NOMO-1 treated with DMSO at 0.1 percent for 48 hours (cell line): ENCODE data around the gene LDB3.

Experiments
- DNase-seq: peaks from one replicate; lab custom pipeline; 2025; ENCODE audit not compliant: unreplicated experiment; lab: John Stamatoyannopoulos, UW

LDB3 gene

GRCh38 chr10:86663576-86664339 is 4.6 kb upstream of the LDB3 start:
- no peak for DNase-seq

- no peak for DNase-seq
Observed at GRCh38 chr10:86664341-86665217, 3.7 kb upstream of the LDB3 start.

GRCh38 chr10:86665218-86665607 is 3.1 kb upstream of the LDB3 start:
- DNase-seq: no peak

DNA sequence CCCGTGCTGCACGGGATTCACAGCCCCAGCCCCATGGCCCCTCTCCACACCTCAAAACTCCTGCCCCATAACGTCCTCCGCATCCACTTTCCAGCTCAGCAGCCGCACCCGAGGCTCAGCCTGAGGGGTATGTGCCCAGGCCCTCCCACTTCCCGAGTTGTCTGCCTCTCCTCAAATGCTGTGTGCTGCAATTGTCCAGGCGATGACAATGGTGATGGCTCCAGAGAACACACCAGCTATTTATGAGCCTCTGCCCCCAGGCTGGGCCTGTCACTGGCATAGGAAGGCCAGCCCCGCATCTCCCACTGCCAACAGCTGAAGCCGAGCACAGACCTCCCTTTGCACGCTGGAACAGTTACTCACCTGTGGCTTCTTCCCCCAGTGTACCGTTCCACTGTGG is 2.4 kb upstream of the LDB3 start:
- DNase-seq: no peak

GRCh38 chr10:86666538-86666937 is 1.8 kb upstream of the LDB3 start:
- no peak for DNase-seq

GRCh38 chr10:86667421-86668181 is 710 bp upstream of the LDB3 start:
- no peak for DNase-seq

DNA sequence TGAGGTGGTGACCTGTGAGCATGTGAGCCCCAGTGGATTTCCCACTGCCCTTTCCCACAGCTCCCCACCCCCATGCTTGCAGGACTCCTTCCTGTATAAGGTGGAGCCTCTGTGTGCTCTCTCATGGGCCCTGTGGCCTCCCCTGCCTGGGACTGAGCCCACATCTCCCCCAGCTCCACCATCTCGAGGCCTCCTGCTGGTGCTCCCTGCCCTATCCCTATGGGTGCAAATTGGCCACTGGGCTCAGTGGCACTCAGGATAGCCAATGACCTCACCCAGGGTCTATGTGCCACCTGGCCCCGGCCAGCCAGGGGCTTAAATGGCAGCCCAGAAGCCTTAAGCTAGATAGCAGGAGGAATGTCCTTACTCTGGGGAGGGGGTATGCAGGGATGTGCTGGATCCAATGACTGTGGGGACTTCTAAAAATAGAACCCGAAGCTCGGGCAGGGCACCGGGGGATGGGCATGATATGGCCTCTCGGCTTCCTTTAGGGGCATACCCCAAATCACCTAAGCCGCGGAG is 2.0 kb downstream of the LDB3 start:
- DNase-seq: no peak

- no peak for DNase-seq
Observed at GRCh38 chr10:86670876-86671275, 2.6 kb downstream of the LDB3 start.

GRCh38 chr10:86671419-86671818 is 3.1 kb downstream of the LDB3 start:
- DNase-seq: no peak

GRCh38 chr10:86671985-86672710 is 3.8 kb downstream of the LDB3 start:
- no peak for DNase-seq

DNA sequence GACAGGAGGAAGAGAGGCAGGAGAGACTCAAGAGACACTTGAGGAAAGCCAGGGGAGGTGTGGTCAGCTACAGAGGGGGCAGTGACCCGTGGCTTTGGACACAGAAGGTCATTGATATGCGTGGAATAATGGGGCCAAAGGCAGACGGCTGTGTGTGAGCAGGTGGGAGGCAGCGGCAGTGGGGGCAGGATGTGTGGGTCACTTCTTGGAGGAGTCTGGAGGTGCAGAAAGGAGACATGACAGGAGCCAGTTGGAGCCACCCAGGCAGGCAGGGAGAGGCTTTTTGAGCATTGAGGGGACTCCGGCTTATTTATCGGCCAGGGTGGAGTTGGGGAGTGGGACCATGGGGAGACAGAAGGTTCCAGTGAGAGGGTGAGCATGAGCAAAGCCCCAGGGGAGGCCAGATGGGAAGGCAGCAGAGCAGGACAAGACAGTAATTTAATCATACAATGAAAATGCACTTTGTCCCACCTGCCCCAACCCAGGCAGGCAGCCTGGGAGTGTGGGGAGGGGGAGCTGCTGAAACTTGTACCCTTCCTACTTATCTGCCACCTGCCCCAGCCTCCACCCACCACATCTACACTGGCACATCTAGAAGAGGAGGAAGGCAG is 5.0 kb downstream of the LDB3 start:
- no peak for DNase-seq

- no peak for DNase-seq
Observed at GRCh38 chr10:86673827-86674581, 5.7 kb downstream of the LDB3 start.

DNA sequence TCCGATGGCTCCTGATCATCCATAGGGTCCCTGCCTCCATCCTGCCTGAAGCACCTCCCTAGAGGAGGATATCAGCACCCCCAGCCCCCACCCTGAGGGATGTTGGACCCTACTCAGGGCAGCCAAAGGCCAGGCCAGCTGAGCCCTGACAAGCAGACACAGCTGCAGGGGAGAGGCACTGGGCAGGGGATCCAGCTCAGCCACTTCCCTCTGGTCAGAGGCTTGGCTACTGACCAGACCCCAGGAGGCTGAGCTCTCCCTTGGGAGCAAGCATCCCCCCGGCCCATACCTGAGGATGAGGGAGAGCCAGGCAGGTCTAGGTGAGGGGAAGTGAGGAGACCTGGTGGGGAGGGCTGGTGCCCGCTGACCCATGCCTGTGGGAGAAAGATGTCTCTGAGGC is 6.6 kb downstream of the LDB3 start:
- DNase-seq: no peak

GRCh38 chr10:86677374-86677773 is 9.1 kb downstream of the LDB3 start:
- no peak for DNase-seq

- peak; percentile 57 for DNase-seq
Observed at GRCh38 chr10:86678999-86679792, 10.9 kb downstream of the LDB3 start.

DNA sequence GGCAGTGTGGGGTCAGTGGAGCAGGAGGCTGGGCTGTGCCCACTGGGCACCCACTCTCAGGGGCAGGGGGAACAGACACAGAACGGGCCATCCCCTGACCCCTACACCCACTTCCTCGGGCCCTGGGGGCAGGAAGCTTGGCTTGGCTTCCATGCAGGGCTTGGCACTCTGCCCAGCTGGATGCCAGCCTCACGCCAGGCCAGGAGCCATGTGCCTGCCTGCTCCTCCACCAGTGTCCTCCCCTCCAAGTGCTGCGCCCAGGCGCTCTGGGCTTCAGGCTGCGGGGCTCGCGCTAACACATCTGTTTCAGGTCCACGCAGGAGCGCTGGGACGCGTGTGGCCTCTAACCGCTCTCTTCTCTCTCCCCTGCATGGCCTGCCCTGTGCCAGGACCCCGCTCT is 12.7 kb downstream of the LDB3 start:
- DNase-seq: no peak

DNA sequence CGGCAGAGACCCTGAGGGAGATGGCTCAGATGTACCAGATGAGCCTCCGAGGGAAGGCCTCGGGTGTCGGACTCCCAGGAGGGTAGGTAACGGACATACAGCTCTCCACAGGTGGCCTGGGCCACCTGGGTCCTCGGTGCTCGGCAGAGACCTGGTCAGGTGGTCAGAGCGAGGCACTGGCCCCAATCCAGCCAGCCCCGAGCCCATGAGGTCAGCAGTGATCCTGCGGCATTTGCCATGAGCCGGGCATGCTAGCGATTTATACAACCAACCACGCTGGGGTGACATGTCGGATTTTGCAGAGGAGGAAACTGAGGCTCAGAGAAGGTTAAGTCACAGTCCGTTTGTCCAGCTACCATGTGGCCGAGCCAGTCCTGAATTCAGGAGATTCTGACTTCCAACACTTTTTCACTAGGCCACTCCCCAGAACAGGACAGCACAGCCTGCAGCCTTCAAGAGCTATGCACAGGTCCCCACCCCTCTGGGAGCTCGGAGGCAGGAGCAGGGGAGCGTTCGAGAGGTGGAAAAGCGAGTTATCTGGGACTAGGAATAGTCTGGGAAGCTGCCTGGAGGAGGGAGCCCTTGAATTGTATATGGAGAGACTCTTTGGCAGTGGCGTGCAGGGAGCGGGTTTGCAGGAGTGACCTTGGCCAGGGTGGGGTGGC is 13.5 kb downstream of the LDB3 start:
- DNase-seq: no peak

DNA sequence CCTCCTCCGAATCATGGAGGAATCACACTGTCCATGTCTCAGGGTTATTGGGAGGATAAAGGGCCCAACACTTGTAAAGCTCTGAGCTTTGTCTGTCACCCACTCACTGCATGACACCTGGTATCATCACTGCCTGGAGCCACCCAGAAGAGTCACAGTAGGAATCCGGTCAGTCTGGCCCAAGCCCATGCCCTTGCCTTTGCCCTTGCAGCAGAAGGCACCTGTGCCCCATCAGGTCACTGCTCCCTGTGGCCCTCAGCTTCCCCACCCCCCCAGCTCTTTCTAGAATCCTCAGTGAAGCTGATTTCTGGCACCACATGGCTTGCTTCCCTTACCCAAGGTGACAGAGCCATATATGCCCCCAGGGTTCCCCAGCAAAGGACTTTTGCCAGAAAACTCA is 14.4 kb downstream of the LDB3 start:
- no peak for DNase-seq
